RKO (cell line): Measurements from ENCODE around the gene SMPD4.
"Not testable (repeated sequence)": the region's sequence is repeated elsewhere in the genome, so short reads cannot be mapped to it uniquely, and the experiment has no call there.

Experiments used
- DNase-seq: peaks from one replicate; pipeline ENCODE4 v3.0.0-alpha.2; 2016; ENCODE audit warnings: low spot score

The SMPD4 gene

DNA sequence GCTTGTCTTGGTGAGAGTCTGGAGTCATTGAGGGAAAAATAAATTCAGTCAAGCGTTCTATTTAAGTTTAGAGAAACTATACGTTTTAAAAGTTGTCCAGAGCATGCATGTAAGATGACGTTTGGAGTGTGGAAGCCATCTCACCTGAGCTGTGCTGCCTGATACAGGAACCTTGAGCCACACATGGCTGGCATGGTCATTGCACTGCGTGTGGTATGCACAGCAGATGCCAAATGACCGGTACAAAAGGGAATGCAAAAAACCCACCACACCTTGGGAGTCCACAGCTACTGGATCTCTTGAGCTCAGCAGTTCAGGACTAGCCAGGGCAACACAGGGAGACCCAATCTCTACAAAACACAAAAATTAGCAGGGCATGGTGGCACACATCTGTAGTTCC, 5.0 kb upstream of the SMPD4 start:
- no peak for DNase-seq

DNA sequence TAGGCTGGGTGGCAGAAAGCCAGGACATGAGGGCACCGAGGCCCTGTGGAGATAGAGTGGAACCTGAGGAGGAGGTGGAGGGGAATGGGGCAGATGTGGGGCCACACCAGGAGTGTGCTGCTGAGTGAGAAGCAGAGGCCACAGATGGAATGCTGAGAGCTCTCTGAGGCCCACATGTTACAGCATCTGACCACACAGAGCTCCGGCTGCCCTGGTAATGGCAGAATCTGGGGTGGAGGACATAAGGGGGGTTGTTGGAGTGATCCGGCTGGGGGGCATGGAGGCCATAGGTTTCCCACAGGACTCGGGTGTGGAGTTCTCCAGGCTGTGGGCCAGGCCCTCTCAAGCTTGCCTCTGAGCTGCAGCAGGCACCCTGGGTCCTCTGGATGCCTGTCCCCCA, 4.5 kb upstream of the SMPD4 start:
- DNase-seq, result no peak

DNA sequence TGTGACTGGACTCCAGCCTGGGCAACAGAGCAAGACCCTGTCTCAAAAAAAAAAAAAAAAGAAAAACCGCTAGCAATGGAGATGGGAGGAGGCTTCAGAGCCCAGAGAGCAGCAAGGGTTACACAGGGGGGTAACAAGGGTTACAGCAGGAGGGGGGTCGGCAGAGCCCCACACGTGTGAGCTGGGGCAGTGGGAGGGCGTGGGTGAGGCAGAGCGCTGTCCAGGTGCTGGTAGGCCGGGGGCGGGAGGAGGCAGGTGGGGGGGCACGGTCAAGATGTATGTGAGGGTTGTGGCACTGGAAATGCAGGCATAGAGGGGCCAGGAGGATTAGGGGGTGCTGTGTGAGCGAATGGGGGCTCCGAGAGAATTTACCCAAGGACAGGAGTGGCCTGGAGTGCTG, 4.0 kb upstream of the SMPD4 start:
- no peak for DNase-seq

DNA sequence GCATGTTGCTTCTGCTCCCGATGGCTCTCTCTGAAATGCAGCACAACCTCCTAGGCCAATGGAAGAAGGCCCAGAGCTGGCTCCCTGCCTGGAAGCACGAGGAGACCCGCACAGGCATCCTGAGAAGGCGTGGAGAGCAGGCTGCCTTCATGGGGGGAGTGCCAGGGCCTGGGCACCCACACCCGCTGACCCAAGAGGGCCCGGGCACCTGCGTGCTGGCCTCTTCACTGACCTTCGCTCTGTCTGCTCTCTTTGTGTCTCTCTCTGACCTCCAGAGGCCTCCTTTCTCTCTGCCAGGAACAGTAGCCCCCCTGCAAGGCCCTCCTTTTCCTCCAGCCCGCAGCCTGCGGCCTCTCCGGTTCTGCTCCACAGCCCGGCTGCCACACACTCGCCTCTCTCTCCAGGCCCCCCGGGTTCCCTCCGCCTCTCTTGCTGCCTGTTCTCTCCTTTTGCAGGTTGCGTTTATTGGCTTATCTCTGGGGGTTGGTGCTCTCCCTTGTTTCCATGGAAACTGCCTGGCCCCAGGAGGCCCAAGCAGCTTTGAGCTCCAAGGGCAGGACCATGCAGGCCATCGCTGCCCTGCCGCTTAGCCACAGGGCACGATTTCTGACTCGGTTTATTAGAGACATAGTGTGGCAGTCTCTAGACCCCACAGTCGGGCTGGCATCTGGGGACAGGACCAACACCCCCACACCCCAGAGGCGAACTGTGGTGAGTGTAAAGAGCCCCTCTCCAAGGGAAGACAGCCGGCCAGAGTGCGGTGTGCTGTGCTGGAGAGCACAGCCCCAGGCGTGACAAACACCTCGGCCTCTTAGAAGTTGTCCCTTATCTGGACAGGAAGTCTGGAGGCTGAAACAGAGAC, 2.3 kb upstream of the SMPD4 start:
- no peak for DNase-seq

DNA sequence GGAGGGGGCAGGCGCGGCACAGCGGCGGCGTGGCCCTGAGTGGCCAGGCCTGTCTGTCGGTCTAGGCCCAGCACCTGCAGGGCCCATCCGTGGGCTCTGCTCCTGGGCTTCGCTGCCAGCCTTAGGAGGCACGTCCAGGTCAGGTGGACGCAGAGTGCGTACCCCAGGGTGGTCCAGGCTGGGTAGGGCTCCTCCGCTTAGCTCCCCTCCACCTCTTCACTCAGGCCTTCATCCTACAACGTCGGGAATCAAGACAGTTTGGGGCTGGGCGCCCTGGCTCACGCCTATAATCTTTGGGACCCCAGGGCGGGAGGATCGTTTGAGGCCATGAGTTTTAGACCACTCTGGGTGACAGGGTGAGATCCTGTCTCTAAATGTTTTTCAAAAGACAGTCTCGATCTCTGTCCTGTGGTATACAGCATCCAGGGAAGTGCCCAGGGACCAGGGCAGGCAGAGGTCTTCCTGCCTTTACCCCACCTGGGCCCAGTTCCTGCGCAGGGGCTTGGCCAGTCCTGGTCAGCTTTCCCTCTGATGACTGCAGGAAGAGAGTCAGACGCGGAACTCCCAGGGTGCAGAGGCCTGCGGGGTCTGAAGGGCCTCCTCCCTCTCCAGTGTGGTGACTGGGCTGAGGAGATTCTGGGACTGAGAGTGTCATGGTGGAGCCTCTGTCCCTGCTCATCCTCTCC, 1.6 kb upstream of the SMPD4 start:
- DNase-seq, result peak; percentile 52

DNA sequence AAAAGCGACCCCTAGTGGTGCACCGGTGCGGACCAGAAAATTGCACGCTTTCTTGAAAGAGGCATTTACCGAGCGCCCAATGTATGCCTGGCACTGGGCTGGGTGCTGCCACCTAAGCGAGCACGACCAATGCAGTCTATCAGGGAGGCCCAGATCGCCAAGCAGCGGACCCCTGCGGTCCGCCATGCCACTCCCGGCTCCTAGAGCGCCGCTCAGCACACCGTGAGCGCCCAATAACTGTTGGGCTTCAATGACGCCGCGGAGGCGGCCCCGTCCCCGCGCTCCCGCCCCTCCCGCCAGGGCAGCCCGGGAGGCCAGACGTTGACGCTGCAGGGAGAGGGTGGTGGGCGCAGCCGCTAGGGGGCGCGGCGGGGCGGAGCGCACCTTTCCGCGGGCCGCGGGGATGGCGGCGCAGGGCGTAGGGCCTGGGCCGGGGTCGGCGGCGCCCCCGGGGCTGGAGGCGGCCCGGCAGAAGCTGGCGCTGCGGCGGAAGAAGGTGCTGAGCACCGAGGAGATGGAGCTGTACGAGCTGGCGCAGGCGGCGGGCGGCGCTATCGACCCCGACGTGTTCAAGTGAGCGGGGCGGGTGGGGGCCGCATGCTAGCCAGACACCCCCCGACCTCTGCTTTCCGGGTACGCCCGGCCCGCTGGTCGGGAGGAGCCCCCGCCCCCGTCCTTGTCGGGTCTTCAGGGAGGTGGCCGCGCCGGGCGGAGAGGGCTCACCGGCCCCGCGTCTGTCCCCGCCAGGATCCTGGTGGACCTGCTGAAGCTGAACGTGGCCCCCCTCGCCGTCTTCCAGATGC, 679 bp upstream of the SMPD4 start, which contains the start of gene MZT2B:
Gene MZT2B (plus strand): TSS at position 383 of the 803 bp plus-strand sequence. CDS start 21 bp downstream, at position 404.
- peak; percentile 87 for DNase-seq

DNA sequence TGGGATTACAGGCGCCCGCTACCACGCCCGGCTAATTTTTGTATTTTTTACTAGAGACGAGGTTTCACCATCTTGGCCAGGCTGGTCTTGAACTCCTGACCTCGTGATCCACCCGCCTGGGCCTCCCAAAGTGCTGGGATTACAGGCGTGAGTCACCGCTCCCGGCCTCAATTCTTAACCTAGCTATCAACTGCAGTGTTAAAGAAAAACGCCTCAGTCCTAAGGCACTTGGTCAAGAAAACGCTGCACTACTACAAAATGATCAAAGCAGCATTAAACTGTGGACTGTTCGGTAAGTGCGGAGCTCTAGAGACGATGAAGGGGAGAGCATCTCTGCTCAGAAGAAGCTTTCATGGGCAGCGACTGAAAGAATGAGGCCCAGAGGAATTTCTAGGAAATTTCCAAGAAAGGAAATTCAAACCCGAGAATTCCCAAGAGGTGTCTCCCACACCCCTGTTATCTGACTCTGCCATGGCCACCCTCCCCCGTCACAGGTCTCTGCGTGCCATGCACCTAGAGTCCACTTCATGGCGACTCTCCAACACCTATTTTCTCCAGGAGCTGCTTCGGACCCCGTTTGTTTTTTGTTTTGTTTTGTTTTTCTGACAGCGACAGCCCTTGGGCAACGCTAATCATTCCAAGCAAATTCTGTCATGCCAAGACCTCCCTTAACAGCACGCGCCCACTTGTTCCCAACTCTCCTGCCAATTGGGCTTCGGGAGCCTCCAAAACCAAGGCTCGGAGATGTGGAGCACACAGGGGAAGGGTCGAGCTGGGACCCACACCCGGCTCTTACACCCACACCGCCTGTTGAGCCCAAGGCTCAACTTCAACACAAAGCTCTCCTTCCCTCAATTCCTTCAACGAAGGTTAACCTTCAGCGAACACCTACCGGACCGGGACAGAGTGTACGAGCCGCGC, 738 bp downstream of the SMPD4 start:
- peak; percentile 66 for DNase-seq

DNA sequence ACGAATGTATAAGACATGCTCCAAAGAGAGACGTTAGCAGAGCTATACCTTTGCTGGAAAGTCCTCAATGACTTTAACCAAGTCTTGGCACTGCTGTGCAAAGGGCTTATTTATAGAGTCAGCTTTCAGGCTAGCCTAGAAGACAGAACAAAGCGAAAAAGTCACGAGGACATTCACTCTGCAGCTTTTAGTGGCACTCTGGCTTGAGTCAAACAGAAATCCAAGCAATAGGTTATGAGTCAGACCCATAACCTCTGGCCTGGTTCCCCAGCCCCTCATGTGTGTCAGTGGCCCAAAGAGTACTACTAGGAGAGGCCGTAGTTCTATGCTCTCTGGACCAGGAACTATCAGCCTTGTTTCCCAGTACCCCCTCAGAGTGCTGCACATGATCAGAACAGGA, 6.5 kb downstream of the SMPD4 start:
- DNase-seq, result not testable (repeated sequence)

DNA sequence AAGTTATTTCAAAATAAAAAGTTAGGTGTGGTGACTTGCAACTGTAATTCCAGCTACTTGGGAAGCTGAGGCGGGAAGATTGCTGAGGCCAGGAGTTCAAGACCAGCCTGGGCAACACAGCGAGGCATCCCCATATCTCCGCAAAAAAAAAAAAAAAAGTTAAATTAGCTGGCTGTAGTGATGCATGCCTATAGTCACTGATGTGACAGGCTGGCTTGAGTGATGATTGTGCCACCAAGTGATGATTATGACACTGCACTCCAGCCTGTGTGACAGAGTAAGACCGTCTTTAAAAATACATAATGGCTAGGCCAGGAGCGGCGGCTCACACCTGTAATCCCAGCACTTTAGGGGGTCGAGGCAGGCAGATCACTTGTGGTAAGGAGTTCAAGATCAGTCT, 11.5 kb downstream of the SMPD4 start:
- DNase-seq, result no peak

DNA sequence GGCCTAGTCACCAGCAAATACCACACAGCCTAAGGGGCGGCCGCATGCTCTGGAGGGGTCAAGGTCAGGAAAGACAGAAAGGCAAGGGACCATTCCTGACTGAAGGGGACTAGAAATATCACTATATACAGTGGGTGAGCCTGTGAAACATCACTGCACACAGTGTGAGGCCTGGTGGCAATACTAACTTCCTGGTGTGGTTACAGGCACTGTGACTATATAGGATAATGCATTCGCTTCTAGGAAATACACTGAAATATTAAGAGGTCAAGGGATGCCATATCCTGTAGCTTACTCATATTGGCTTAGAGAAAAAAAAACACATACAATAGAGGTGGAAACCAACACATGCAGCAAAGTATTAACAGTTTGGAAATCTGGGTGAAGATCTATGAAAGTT, 12.2 kb downstream of the SMPD4 start:
- DNase-seq, result not testable (repeated sequence)

DNA sequence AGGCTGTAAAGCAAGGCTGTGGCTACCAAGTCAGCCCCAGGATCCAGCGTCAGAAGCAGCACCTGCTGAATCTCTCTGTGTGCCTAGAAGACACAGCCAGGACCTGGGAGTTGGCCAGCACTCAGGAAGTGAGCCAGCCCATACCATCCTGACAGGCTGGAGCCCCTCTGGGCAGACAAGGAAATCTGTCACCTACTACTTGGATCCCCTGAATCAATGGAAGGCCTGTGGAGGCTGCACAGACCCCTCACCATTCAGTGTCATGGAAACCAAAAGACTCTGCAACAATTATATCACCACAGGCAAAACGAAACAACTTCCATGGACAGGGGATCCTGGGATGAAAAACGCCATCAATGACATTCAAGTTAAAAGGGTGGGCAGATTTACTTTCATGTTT, 14.8 kb downstream of the SMPD4 start:
- DNase-seq, result not testable (repeated sequence)

DNA sequence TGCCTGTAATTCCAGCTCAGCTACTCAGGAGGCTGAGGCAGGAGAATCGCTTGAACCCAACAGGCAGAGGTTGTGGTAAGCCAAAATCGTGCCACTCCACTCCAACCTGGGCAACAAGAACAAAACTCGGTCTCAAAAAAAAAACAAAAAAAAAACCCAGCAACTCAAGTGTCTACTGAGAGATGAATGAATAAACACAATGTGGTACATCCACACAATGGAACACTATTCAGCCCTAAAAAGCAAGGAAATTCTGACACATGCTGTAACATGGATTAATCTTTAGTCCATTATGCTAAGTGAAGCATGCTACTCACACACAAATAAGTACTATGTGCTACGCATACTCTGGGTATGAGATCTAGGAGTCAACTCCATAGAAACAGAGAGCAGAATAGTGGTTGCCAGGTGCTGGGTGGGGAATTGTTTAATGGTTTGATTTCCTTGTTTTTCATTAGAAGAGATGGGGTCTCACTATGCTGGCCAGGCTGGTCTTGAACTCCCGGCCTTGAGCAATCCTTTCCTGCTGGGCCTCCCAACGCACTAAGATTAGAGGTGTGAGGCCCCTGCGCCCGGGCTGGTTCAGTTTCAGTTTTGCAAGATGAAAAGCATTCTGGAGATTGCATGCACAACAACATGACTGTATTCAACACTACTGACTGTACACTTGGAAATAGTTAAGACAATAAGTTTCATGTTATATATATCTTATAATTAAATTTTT, 15.9 kb downstream of the SMPD4 start:
- DNase-seq, result no peak

DNA sequence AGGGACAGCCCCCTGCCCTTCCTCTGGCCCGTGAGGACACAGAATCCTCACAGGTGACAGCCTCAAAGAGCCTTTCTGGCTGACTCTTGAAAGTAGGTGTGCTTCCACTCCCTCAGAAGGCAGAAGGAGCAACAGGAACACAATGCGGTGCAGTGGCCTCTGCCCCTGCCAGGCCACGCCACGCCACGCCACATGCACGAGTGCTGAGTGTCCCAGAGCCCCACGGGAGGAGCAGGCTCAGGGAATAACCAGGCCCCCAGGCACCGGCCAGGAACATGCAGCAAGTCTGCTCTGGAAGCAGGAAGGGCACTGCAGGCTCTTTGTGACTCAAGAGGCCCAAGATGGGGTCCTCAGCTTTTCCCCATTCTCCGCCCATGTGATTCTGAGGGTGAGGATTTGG, 18.4 kb downstream of the SMPD4 start:
- DNase-seq, result no peak

DNA sequence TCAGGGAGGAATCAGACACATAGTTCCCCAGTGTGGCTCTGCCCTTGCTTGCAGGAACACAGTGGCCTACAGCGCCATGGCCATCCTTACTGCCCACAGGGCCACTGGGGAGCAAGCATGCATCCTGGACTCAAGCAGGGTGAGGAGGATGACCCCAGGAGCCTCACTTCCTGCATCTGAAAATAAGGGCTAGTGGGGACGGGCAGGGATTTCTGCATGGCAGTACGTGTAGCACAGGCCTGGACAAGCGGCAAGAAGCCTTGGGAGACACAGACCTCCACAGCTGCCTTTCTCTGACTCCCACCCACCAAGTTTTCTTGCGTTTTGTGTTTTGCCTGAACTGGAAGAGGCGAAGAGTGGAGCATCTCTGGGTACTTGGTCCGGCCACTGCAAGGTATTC, 18.9 kb downstream of the SMPD4 start:
- DNase-seq, result not testable (repeated sequence)

DNA sequence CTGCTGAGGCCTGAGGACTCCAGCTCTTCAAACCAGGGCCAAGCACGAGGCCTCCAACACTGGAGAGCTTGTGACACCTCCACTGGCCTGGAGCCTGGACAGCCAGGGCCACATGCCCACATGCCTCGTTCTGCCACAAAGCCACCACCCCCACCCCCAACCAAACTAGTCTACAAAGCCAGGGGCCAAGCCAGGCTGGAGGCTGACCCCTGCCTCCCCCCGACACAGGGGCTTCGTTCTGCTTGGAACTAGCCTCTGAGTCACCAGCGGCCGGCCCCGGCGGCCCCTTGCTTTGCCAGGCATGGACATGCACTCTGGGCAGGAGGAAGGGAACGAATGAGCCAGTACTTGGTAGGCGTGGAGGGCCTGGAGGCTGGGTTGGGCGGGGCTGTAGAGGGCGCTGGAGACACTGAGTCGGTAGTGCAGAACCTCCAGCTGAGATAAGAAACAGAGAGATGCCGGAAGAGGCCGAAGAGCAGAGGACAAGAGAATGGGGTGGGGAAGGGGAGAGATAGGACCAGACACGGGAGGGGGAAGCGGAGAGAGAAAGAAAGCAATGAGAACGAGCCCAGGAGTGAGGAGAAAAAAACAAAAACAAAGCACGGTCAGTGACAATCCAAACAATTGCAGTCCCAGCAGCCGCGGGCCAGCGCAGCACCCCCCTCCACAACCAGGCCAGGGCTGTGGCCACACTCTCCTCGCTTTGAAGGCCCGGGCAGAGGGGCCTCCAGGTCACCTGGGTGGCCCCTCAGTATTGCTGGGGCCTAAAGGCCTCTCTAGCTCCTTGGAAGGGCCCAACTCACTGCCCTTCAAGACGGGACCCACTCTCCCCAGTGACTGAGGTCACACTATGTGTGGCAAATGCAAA, 20.3 kb downstream of the SMPD4 start:
- DNase-seq, result not testable (repeated sequence)

DNA sequence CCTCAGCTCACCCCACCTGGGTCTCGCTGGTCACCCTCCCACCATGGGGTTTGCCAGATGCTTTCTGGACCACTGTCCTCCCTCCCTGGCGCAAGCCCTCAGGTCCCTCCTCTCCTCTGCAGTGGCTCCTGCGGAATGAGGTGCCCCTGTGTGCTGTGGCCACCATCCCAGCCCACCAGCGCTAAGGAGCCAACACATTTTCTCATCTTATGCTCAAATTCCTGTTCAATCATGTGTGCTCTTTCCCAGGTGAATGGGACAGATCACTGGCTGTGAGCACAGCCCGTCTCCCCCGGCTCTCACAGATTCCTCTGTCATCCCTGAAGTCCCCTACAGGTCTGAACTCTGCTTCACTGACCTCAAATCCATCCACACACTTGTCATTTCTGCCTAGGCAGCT, 21.3 kb downstream of the SMPD4 start:
- DNase-seq, result no peak

DNA sequence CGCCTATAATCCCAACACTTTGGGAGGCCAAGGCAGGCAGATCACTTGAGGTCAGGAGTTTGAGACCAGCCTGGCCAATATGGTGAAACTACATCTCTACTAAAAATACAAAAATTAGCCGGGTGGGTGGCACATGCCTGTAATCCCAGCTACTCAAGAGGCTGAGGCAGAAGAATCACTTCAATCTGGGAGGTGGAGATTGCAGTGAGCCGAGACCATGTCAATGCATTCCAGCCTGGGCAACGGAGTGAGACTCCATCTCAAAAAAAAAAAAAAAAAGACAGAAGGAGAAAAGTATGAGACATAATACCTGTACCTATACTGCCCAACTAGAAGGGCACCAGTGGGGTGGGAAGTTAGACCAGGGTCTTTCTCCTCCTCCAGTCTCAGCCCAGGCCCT, 22.0 kb downstream of the SMPD4 start:
- not testable (repeated sequence) for DNase-seq

DNA sequence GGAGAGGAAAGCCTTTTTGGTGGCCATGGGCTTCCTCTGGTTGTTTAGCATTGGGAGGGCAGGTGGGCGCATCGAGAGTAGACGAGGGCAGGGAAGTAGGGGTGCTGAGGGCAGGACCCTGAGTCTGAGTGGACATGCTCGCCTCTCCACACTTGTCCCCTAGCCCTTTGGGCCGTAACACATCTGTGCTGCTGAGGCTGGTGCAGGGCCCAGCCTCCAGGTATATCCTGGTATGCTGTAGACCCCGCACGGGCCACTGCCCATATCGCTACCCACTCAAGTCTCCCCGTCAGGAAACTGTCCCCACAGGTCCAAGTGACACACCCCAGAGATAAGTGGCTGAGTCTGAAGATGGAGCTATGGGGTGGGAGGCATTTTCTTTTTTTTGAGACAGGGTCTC, 22.8 kb downstream of the SMPD4 start:
- no peak for DNase-seq

DNA sequence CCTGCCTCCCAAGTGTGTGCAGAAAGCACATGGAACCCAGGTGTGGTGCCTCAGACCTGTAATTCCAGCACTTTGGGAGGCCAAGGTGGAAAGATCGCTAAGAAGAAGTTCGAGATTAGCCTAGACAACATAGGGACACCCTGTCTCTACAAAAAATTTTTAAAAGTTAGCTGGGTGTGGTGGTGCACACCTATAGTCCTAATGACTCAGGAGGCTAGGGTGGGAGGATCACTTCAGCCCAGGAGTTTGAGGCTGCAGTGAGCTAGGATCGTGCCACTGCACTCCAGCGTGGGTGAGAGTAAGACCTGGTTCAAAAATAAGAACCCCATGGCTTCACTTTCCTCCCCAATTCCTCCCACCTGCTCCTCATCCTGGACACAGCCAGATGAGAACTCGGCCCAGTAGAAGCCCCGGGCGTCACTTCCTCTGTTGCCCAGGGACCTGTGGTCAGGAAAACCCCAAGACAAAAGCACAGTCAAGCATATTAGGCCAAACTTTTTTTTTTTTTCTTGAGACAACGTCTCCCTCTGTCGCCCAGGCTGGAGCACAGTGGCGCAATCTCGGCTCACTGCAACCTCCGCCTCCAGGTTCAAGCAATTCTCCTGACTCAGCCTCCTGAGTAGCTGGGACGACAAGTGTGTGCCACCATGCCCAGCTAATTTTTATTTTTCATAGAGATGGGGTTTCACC, 23.4 kb downstream of the SMPD4 start:
- not testable (repeated sequence) for DNase-seq
